GM18520 (cell line): Measurements from ENCODE around the gene SLC6A3.

Experiments used
- ATAC-seq: cut with Tn5 transposase; IDR thresholded peaks from one replicate; pipeline ENCODE4 v1.9.1; 2021; ENCODE audit not compliant: unreplicated experiment

The SLC6A3 gene

GRCh38 chr5:1390861-1391600 is 54.2 kb downstream of the SLC6A3 start:
- ATAC-seq, result no peak

- ATAC-seq, result no peak
Observed at GRCh38 chr5:1390333-1390732, 54.9 kb downstream of the SLC6A3 start.

GRCh38 chr5:1388383-1388967 is 56.8 kb downstream of the SLC6A3 start:
- ATAC-seq, result no peak

- no peak for ATAC-seq
Observed at GRCh38 chr5:1387876-1388275, 57.4 kb downstream of the SLC6A3 start.

DNA sequence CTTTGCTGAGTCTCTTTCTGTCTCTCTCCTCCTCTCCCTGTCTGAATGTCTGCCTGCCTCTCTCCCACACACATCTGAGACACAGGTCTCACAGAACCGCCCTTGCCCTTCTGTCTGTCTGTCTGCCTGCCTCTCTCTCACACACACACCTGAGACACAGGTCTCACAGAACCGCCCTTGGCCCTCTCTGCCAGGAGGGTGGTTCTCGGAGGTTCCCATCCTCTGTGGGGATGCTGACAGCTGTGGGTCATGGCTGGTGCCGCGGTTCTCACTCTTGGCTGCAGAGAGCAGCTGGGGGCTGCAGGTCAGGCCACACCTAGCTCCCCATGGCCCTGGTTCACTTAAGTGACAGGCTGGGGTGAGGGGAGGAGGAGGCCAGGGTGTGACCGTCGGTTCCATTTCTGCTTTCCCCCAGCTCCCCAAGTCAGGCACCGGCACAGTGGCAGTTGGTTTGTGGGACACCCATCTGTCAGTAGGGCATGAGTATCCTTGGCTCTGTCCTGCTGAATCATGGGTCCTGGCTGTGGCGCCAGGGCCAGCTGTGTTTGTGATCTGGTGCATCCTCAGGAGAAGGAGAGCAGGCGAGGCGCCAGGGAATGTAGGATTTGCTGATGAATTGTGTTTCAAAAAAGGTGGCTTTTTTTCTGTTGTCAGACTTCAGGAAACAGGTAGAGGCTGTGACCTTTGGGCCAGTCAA is 58.0 kb downstream of the SLC6A3 start:
- ATAC-seq, result no peak

GRCh38 chr5:1386274-1386717 is 58.9 kb downstream of the SLC6A3 start:
- ATAC-seq, result peak; percentile 28

GRCh38 chr5:1385395-1386273 is 59.6 kb downstream of the SLC6A3 start:
- peak; percentile 74 for ATAC-seq

DNA sequence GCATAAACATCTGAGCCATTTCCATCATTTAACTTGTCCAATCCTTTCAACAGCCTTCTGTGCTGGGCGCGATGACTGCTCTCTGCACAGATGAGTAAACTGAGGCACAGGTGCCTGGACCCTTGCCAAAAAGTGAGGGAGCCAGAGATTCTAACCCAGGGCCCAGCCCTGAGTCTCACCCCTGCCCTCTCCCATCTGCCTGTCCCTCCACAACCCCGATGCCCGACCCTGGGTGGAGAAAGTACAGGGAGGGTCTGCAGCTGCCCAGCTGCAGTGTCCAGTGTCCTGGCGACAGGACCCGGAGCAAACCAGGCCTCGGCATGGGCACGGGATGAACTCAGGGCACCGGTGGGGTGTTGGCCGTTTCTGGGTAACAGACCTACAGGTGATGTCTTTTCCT is 60.7 kb downstream of the SLC6A3 start:
- ATAC-seq, result no peak

DNA sequence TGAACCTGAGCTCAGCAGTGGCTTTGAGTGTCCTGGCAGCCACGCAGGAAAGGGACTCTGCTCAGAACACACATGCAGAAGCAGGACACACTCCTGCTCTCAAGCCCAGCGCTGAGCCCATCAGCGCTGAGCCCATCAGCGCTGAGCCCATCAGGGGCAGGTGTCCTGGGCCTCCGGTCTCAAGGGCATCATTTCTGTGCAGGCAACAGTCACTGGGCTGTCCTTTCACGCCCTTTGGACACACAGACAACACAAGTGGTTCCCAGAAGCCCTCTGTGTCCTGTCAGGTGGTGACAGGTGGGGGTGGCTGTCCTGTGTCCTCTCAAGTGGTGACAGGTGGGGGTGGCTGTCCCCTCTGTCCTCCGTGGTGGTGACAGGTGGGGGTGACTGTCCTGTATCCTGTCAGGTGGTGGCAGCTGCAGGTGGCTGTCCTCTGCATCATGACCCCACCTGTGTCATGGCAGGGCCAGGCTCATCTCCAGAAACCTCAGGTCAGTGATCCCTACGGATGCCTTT is 61.3 kb downstream of the SLC6A3 start:
- ATAC-seq, result no peak

- ATAC-seq, result no peak
Observed at GRCh38 chr5:1383344-1383743, 61.9 kb downstream of the SLC6A3 start.

DNA sequence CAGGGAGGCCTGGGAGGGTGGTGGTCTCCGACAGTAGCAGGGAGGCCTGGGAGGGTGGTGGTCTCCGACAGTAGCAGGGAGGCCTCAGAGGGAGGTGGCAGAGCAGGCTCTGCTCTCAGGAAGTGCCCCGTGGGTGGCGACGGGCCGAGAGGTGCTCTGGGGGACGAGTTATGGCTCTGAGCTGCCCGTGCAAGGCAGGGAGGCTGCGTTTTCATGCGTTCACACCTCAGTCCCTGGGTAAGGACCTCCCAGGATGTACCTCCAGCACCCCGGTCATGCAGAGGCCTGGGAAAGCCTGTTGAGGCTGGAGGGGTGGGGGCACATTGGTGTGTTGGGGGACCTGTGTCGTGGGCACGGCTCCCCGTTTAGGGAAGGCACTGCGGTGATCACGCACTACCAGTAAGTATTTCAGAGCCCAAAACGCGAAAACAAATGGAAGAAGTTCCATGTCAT is 63.0 kb downstream of the SLC6A3 start:
- no peak for ATAC-seq

DNA sequence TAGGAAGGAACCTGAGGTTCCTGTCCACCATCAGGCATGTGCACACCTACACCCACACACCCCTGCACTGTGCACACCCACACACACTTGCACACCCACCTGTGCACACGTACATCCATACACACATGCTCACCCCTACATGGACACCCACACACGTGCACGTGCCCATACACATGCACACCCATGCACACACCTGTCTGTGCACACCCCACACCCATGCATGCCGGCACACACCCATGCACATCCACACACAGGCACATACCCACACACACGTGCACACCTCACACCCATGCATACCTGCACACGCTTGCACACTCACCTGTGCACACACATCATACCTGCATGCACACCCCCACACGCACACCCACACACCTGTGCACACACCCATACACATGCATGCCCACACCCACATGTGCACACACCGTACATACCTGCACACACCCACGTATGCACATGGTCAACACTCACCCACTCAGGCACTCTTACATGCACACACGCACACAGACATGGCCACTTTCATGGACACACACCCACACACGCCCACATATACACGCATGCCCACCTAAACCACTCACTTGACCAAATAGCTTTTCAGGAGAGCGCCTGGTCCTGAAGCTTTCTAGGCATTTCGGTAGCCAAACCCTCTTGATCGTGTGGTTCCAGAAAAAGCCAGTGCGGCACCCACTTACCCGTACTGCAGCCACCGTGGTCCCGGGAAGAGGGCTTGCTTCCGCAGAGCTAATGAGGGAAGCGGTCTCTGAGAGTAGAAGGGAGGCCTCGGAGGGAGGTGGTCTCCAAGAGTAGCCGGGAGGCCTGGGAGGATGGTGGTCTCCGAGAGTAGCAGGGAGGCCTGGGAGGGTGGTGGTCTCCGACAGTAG is 63.6 kb downstream of the SLC6A3 start:
- no peak for ATAC-seq

- no peak for ATAC-seq
Observed at GRCh38 chr5:1380910-1381309, 64.3 kb downstream of the SLC6A3 start.

- peak; percentile 52 for ATAC-seq
Observed at GRCh38 chr5:1380011-1380817, 65.0 kb downstream of the SLC6A3 start.

GRCh38 chr5:1378866-1379659 is 66.2 kb downstream of the SLC6A3 start:
- no peak for ATAC-seq

DNA sequence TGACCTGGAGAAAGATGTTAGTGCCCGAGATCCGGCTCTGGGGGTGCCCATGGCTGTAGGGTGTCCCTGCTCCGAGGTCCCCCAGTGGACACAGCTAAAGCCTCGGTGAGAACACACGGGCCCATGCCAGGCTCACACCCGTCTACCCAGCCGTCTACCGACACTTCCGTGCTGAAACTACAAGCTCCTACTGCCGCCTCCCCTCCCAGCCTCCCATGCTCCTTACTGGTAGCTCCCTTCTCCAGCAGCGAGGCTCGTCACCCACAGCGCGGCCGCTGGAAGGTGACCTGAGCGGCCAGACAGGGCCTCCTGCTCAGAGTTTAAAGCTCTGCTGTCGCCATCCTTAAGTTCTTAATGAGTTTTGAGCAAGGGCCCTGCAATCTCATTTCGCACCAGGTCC is 67.1 kb downstream of the SLC6A3 start:
- ATAC-seq, result no peak

- ATAC-seq, result no peak
Observed at GRCh38 chr5:1376981-1377380, 68.3 kb downstream of the SLC6A3 start.
